Loucy (cell line): ENCODE measurements around the gene PLPP1.

Experiments used
- EZH2phosphoT487 ChIP-seq: fragments of 200-600 bp; IDR thresholded peaks from 2 replicates; pipeline ENCODE4 v1.6.1; 2018; ENCODE audit warnings: antibody characterized with exemption, mild to moderate bottlenecking, moderate library complexity, borderline replicate concordance
- TF ChIP-seq, protein P1 (sequence below): fragments of 200-600 bp; sonication (generic); conservative IDR thresholded peaks from 2 replicates; pipeline ENCODE4 v1.5.1; 2014; ENCODE audit warnings: mild to moderate bottlenecking, antibody characterized with exemption, low read length

DNA sequence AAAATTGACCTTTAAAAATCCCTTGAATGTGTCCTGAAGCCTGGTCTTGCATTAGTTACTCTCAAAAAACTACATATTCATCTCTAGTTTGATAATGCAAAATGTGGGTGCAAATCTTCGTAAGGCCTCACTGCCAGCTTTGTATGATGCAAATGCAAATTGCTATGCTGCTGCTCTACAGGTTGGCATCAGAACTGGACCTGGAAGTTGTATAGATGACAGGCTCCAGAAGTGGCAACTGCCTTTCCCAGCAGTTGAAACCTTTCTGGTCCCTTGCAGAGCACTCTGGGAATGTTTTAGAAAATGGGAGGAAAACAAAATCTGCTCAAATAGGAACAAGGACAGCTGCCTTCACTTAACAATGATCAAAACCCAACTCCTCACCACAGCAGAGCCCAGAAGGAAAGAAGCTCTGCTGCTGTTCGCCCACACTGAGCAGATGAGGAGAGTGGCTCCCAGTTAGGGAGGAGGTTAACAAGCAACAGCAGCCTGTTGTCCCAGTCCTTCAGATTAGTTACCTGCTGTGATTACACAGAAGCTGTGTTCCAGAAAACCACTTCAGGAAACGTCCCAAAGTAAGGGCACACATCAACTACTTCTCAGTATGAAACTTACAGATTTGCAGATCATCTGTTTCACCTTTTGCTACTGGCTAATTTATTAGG, 93.5 kb downstream of the PLPP1 start:
- TF ChIP-seq, protein P1, sequence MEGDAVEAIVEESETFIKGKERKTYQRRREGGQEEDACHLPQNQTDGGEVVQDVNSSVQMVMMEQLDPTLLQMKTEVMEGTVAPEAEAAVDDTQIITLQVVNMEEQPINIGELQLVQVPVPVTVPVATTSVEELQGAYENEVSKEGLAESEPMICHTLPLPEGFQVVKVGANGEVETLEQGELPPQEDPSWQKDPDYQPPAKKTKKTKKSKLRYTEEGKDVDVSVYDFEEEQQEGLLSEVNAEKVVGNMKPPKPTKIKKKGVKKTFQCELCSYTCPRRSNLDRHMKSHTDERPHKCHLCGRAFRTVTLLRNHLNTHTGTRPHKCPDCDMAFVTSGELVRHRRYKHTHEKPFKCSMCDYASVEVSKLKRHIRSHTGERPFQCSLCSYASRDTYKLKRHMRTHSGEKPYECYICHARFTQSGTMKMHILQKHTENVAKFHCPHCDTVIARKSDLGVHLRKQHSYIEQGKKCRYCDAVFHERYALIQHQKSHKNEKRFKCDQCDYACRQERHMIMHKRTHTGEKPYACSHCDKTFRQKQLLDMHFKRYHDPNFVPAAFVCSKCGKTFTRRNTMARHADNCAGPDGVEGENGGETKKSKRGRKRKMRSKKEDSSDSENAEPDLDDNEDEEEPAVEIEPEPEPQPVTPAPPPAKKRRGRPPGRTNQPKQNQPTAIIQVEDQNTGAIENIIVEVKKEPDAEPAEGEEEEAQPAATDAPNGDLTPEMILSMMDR = no peak
- no peak for TF ChIP-seq EZH2phosphoT487
